ENCODE results near the gene SPATS2L. TPM values are rescaled to one million over a fixed set of nuclear protein-coding genes. Genes with fewer than 3 reads are reported as not detected.

Gene SPATS2L
- total RNA-seq, 1 donor from 2014 or later: 120 TPM

GRCh38 chr2:200466425-200467418 lies 160.2 kb downstream of the SPATS2L start:
- DNase-seq (ENCODE audit: low spot score): no peak

- no peak for DNase-seq (ENCODE audit: low spot score)
Observed at GRCh38 chr2:200467806-200468681, 161.6 kb downstream of the SPATS2L start.

DNA sequence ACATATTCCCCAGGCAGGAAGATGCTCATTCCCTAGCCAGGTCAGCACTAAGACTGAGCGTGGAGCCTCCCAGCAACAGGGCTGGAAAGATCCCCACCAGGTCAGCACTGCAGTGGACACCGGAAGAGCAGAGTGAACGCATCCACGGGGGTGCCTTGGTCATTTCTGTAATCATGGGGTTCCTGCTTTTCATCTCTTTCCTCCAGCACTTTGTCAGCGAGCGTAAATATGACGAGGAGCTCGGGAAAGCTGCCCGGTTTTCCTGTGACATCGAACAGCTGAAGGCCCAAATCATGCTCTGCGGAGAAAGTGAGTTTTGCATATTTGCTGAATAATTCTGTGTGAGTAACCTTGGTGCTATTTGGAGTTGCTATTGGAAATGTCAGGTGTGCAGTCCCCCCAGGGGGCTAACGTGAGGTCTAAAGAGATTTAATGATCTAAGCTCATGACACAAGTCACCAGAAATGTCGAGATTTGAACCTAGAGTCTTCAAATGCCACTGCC lies 163.3 kb downstream of the SPATS2L start:
- DNase-seq (ENCODE audit: low spot score): no peak

GRCh38 chr2:200470230-200470629 lies 163.7 kb downstream of the SPATS2L start:
- no peak for DNase-seq (ENCODE audit: low spot score)

GRCh38 chr2:200471324-200471848 lies 164.9 kb downstream of the SPATS2L start:
- DNase-seq (ENCODE audit: low spot score): peak; percentile 28

DNA sequence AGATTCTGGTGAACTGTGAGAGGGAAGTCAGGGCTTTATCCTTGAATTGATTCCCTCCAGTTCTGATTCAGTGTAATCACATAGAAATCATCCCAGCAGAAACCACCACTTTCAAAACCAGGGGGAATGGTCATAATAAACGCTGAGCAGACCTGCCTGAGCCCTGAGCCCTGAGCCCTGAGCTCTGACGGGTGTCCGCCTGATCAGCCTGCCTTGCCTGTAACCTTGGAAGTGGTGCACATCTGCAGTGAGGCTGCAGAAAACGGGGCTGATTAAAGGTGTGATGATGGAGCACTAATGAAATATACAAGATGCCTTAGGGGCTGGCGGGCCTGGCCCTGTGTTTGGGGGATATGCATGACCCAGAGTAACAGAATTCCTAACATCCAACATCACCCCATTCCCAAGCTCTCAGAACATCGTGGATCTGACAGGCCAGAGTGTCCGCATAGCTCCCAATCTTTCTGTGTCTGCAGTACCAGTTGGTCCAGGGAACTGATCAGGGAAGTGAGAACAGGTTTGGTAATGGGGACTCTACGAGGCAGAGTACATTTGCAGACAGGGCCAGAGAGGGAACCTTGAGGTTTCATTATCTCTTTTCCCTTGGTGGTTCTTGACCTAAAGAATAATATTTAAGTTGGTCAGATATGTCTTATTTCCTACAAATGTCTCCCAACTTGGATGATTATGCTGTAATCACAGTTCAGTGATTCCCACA lies 165.6 kb downstream of the SPATS2L start:
- DNase-seq (ENCODE audit: low spot score): no peak

DNA sequence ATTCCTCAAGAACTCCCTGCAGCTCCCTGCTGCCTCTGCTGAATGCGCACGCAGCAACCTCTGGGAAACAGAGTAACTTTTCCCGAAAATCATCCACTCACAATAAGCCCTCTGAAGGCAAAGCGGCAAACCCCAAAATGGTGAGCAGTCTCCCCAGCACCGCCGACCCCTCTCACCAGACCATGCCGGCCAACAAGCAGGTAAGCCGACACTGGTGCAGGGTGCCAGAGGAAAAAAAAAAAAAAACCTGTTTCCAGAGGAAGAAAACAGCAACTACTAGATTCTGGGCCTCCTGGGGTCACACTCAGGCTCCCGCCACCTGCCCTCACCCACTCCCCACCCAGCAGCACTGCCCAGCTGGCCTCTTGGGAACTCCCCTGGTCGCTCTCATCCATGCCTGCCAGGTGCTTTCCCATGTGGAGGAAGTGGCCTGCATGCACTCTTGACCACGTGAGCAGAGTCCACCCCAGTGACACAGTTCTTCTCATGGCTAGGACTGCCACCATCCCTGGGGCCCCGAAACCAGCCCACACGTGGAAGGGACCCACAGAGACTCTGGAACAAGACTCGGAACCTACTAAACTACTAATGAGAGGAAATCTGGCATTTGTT lies 166.5 kb downstream of the SPATS2L start:
- no peak for DNase-seq (ENCODE audit: low spot score)

DNA sequence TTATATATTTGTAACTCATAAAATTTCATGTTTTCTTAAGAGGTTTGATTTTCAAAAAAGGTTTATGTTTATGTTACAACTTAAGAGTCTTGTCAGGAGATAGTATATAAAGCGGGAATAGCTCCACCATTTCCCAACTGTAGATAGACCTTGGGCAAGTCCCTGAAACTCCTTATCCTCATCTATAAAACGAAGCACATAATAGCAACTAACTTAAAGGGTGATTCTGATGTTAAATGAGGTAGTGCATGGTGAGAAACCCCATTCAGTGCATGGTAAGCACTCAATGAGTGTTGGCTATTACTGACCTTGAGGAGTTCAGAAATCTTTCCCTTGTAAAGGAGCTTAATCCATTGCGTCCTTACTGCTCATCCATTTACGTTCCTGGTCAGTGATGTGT lies 169.3 kb downstream of the SPATS2L start:
- DNase-seq (ENCODE audit: low spot score): no peak

- no peak for DNase-seq (ENCODE audit: low spot score)
Observed at GRCh38 chr2:200476836-200477235, 170.3 kb downstream of the SPATS2L start.

DNA sequence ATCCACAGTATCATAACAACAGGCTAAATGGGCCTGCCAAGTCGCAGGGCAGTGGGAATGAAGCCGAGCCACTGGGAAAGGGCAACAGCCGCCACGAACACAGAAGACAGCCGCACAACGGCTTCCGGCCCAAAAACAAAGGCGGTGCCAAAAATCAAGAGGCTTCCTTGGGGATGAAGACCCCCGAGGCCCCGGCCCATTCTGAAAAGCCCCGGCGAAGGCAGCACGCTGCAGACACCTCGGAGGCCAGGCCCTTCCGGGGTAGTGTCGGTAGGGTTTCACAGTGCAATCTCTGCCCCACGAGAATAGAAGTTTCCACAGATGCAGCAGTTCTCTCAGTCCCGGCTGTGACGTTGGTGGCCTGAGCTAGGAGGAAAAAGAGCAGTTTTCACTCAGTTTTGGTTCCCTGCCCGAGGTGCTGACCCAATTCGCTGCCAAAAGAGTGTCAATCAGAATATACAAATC lies 171.2 kb downstream of the SPATS2L start:
- DNase-seq (ENCODE audit: low spot score): no peak

- DNase-seq (ENCODE audit: low spot score): peak; percentile 95
Observed at GRCh38 chr2:200479692-200480265, 173.3 kb downstream of the SPATS2L start.

- DNase-seq (ENCODE audit: low spot score): no peak
Observed at GRCh38 chr2:200482194-200482593, 175.7 kb downstream of the SPATS2L start.

GRCh38 chr2:200483729-200484198 lies 177.3 kb downstream of the SPATS2L start:
- no peak for DNase-seq (ENCODE audit: low spot score)

DNA sequence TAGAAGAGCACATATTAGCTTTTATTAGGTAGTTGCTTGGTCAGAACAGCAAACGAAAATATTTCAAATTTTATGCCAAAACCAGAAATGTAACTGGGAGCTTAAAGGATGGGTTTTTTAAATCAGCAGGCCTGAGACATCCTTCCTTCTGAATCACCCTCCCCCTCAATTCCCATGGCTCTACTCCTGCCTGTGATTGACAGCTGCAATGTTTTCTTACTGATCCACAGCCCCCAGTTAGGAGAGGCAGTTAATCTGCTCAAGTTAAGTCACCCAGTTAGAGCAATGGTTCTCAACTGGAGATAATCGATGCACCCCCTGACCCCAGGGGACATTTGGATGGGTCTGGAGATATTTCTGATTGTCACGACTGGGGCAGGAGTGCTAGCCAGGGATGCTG lies 178.4 kb downstream of the SPATS2L start:
- DNase-seq (ENCODE audit: low spot score): no peak

DNA sequence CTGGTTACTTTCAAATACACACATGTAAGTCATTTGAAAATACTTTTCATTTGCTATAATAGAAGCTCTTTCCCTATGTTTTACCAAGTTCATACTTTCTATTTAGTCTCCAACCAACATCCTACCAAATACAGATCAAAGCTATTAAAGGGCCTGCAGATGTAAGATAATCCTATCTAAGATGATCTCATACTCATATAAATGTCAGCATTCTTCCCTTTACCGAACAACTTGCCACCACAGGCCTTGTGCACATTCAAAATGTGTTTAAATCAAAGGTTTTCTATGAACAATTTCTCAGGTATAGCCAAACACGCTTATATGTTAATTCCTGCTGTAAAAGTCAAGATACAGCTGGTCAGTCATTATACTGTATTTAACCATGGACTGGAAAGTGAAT lies 180.0 kb downstream of the SPATS2L start:
- peak; percentile 78 for DNase-seq (ENCODE audit: low spot score)

DNA sequence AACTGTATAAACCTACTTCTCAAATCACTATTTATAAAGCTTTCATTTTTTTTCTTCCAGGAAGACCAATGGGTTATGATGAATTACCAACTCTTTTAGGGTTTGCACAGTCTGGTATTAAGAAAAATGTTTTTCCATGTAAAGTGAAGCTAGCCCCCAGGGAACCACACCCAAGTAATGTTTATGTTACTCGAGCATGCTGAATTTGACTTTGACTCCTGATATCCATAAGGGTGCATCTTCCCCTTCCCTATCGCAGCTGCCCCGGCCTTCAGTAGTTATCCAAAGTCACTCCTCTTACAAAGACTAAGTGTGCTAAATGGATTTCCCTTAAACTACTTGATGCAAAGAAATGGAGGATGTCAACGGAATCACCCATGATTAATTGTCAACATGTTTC lies 181.7 kb downstream of the SPATS2L start:
- no peak for DNase-seq (ENCODE audit: low spot score)

- no peak for DNase-seq (ENCODE audit: low spot score)
Observed at GRCh38 chr2:200490001-200490400, 183.5 kb downstream of the SPATS2L start.

- no peak for DNase-seq (ENCODE audit: low spot score)
Observed at GRCh38 chr2:200492656-200493055, 186.2 kb downstream of the SPATS2L start.

GRCh38 chr2:200494048-200494447 lies 187.6 kb downstream of the SPATS2L start:
- no peak for DNase-seq (ENCODE audit: low spot score)

DNA sequence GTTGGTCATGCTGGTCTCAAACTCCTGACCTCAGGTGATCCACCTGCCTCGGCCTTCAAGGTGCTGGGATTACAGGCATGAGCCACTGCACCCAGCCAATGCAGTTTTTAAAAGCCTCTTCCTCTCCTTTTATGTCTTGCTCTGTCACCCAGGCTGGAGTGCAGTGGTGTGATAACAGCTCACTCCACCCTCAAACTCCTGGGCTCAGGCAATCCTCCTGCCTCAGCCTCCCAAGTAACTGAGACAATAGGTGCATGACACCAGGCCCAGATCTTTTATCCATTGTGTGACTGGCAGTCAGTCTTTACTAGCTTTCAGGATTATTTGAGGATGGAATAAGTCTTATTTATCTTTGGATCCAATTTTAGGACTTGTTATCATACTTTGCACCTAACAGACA lies 190.2 kb downstream of the SPATS2L start:
- no peak for DNase-seq (ENCODE audit: low spot score)

Data from umbilical cord (tissue), 2 donors.